ENCODE data around the gene RREB1. TPM values are rescaled to one million over a fixed set of nuclear protein-coding genes. Genes with fewer than 3 reads are reported as not detected.

RREB1 gene
- total and polyA plus RNA-seq, 2 of the 4 experiments (the other 2 are of a cell fraction), result 8.4 to 14.5 TPM

- Histone ChIP-seq H2AK9ac (replicated peaks; ENCODE audit: low read depth, low read length, poor library complexity) (no peak overlapping the region), H4K5ac (ENCODE audit: low read depth, low read length) (no peak overlapping the region), H2BK15ac (ENCODE audit: low read depth, low read length) (no peak overlapping the region), H3K36me3 (ENCODE audit: control insufficient read depth, insufficient read depth, low read length) (peaks cover 40% of the 10 kb centered on the region), H3K4me1 (ENCODE audit: control insufficient read depth, insufficient read depth, low read length) (no peaks in the 10 kb centered on the region), H3K14ac (replicated peaks; ENCODE audit: low read depth, low read length) (no peak overlapping the region), H2AK5ac (ENCODE audit: low read depth, low read length) (no peak overlapping the region), H3K56ac (ENCODE audit: extremely low read depth, insufficient read depth, low read length) (no peak overlapping the region), H2BK20ac (ENCODE audit: low read depth, low read length) (no peak overlapping the region), H4K20me1 (ENCODE audit: insufficient read depth, low read length) (peaks cover 3% of the 10 kb centered on the region; the same call in 1 of the 2 replicates), H4K8ac (ENCODE audit: low read depth in 2 of 2, low read length in 2 of 2) (no peak overlapping the region), H3K4me2 (ENCODE audit: low read depth, low read length) (no peak overlapping the region), H3K23ac (ENCODE audit: low read depth, low read length) (no peak overlapping the region), H3K9ac (ENCODE audit: low read depth, low read length) (no peak overlapping the region), H3K79me1 (ENCODE audit: low read depth in 1 of 2, low read length in 2 of 2) (peaks cover 17 to 20% of the 10 kb centered on the region in 2 experiments), H4K91ac (ENCODE audit: insufficient read depth, low read depth, low read length) (no peak overlapping the region), H3K27me3 (ENCODE audit: control insufficient read depth, insufficient read depth, low read length) (no peaks in the 10 kb centered on the region), H3K9me1 (ENCODE audit: insufficient read depth, low read length) (no peaks in the 10 kb centered on the region), H2BK120ac (ENCODE audit: low read depth, low read length) (no peak overlapping the region), H3K4me3 (ENCODE audit: insufficient read depth, low read depth, low read length) (no peak overlapping the region), H3K27ac (ENCODE audit: insufficient read depth, low read length) (no peak overlapping the region), H2AFZ (replicated peaks; ENCODE audit: low read length, poor library complexity) (no peak overlapping the region), H3K4ac (ENCODE audit: low read depth, low read length) (no peak overlapping the region), H3K9me3 (ENCODE audit: control insufficient read depth, insufficient read depth, low read length) (no peaks in the 10 kb centered on the region), H2BK5ac (ENCODE audit: low read depth, low read length, poor library complexity, severe bottlenecking) (no peak overlapping the region), H3K18ac (ENCODE audit: low read depth, low read length) (no peak overlapping the region)
- in situ Hi-C loops (cut with MboI; ENCODE audit: low sequenced_read_pairs), result loop anchor here (25.0 kb wide), 1 partner anchor 764 kb away; the partner anchor contains the start of gene BLOC1S5
- ChIA-PET POLR2A (ENCODE audit: unreplicated experiment) (no interaction called here), CTCF (no interaction called here)
- ATAC-seq (ENCODE audit: low read depth) (no peak), DNase-seq (no peak)
- dilution Hi-C loops (cut with HindIII; ENCODE audit: low sequenced_read_pairs, unreplicated experiment), result no loop called here
- no TSS peak for BruUV-seq (replicated peaks)
- no peak for TF ChIP-seq BHLHE40 (IDR thresholded peaks at IDR 0.05; ENCODE audit: low read depth, low read length)
- TF ChIP-seq MXI1 (IDR thresholded peaks at IDR 0.05; ENCODE audit: borderline replicate concordance, low read depth, low read length), result no peak
- TF ChIP-seq MAZ (IDR thresholded peaks at IDR 0.05; ENCODE audit: borderline replicate concordance, low read depth, low read length), result no peak
- TF ChIP-seq, protein P1, sequence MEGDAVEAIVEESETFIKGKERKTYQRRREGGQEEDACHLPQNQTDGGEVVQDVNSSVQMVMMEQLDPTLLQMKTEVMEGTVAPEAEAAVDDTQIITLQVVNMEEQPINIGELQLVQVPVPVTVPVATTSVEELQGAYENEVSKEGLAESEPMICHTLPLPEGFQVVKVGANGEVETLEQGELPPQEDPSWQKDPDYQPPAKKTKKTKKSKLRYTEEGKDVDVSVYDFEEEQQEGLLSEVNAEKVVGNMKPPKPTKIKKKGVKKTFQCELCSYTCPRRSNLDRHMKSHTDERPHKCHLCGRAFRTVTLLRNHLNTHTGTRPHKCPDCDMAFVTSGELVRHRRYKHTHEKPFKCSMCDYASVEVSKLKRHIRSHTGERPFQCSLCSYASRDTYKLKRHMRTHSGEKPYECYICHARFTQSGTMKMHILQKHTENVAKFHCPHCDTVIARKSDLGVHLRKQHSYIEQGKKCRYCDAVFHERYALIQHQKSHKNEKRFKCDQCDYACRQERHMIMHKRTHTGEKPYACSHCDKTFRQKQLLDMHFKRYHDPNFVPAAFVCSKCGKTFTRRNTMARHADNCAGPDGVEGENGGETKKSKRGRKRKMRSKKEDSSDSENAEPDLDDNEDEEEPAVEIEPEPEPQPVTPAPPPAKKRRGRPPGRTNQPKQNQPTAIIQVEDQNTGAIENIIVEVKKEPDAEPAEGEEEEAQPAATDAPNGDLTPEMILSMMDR (conservative IDR thresholded peaks at IDR 0.05; ENCODE audit: low read depth, low read length), result no peak
- TF ChIP-seq FOS (IDR thresholded peaks at IDR 0.05; ENCODE audit: low read depth, low read length), result no peak
- no peak for TF ChIP-seq CHD1 (IDR thresholded peaks at IDR 0.05; ENCODE audit: low read depth, low read length)
- TF ChIP-seq ELK1 (IDR thresholded peaks at IDR 0.05; ENCODE audit: borderline replicate concordance, low read depth, low read length), result no peak
- no peak for TF ChIP-seq NFE2L2 (IDR thresholded peaks at IDR 0.05; ENCODE audit: low read depth, low read length)
- TF ChIP-seq MAFK (IDR thresholded peaks at IDR 0.05; ENCODE audit: low read depth, low read length), result no peak
- no peak for TF ChIP-seq RFX5 (IDR thresholded peaks at IDR 0.05; ENCODE audit: low read depth, low read length)
- no CpG with 5 or more reads among the region's 1 CpG for WGBS, 2 experiments (ENCODE audit: extremely low coverage in 2 of 2, insufficient read length in 1 of 2)
- intact Hi-C loops (cut with micrococcal nuclease), result no loop called here
These were observed 190.4 kb downstream of the RREB1 start for GRCh38 chr6:7298113-7298512.
